Measurements from ENCODE around the gene SLC26A11.

Gene SLC26A11

DNA sequence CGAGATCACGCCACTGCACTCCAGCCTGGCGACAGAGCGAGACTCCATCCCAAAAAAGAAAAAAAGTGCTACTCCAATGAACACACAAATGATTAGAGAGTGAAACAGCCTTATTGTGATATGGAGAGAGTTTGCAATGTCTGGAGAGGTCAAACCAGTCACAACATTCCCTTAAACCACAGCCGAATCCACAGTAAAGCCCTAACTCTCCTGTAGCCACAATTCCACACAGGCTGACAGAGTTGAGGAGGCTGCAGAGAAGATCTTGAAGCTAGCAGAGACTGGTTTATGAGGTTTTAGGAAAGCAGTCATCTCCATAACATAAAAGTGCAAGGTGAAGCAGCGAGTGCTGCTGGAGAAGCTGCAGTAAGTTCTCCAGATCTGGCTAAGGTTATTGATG lies 47.2 kb downstream of the SLC26A11 start:
- peaks cover 28 to 59% of the 10 kb centered on the region in 2 experiments for H3K36me3 ChIP-seq (ENCODE audit: control insufficient read depth in 1 of 2, insufficient read depth in 2 of 2, low read depth in 1 of 2, low read length in 2 of 2)
- peaks cover 33% of the 10 kb centered on the region for H3K79me1 ChIP-seq (replicated peaks; ENCODE audit: low read length, poor library complexity, severe bottlenecking)
- no peaks in the 10 kb centered on the region for H3K27me3 ChIP-seq (ENCODE audit: control insufficient read depth in 1 of 2, insufficient read depth in 1 of 2, low read length in 2 of 2)
- H3K9me3 ChIP-seq (ENCODE audit: control insufficient read depth, low read length): no peaks in the 10 kb centered on the region
- H4K8ac ChIP-seq (ENCODE audit: low read length): no peak overlapping the region
- H3K23ac ChIP-seq (ENCODE audit: low read length in 2 of 2): no peak overlapping the region
- H2AFZ ChIP-seq (ENCODE audit: low read depth, low read length): no peak overlapping the region
- H3K18ac ChIP-seq (ENCODE audit: low read depth in 1 of 2, low read length in 2 of 2): no peak overlapping the region
- no peak overlapping the region for H3K14ac ChIP-seq (ENCODE audit: low read length in 2 of 2)
- no peak overlapping the region for H4K91ac ChIP-seq (ENCODE audit: low read length)
- H2BK5ac ChIP-seq (ENCODE audit: low read depth, low read length, poor library complexity, severe bottlenecking): no peak overlapping the region
- no peak for DNase-seq
- no peak overlapping the region for H2BK15ac ChIP-seq (ENCODE audit: low read depth, poor library complexity, severe bottlenecking)
- no peak overlapping the region for H3K4me2 ChIP-seq (ENCODE audit: low read length, poor library complexity, severe bottlenecking)
- H3K4me1 ChIP-seq (ENCODE audit: control insufficient read depth, insufficient read depth, low read depth, low read length): peaks cover 23% of the 10 kb centered on the region
- H2BK12ac ChIP-seq (ENCODE audit: low read length in 2 of 2): no peak overlapping the region
- no peak overlapping the region for H3K9ac ChIP-seq (ENCODE audit: low read length)
- no peak overlapping the region for H3K4ac ChIP-seq (ENCODE audit: low read depth in 1 of 2, low read length in 2 of 2)
- no peak overlapping the region for H3K27ac ChIP-seq (ENCODE audit: low read length, poor library complexity, severe bottlenecking)
- H2BK120ac ChIP-seq (ENCODE audit: low read depth, low read length): no peak overlapping the region
- no peak overlapping the region for H2AK5ac ChIP-seq (ENCODE audit: low read length, severe bottlenecking)
- 100% methylated on average over 2 of the region's 6 CpGs for WGBS
- H3K4me3 ChIP-seq (ENCODE audit: insufficient read depth in 1 of 2, low read depth in 1 of 2, low read length in 2 of 2): no peak overlapping the region

DNA sequence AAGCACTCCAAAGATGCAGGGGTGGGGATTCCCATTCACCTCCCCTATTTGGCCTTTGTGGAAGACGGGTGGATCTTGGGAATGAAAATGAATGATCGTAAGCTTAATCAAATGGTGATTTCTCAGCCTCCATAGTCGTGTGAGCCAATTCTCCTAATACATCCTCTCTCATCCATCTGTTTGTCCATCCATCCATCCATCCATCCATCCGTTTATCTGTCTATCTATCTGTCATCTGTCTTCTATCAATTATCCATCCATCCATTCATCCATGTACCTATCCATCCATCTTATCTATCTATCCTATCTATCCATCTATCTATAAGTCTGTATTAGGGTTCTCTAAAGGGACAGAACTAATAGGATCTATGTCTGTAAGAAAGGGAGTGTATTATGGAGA lies 48.2 kb downstream of the SLC26A11 start:
- 82% methylated on average over 4 of the region's 4 CpGs for WGBS

DNA sequence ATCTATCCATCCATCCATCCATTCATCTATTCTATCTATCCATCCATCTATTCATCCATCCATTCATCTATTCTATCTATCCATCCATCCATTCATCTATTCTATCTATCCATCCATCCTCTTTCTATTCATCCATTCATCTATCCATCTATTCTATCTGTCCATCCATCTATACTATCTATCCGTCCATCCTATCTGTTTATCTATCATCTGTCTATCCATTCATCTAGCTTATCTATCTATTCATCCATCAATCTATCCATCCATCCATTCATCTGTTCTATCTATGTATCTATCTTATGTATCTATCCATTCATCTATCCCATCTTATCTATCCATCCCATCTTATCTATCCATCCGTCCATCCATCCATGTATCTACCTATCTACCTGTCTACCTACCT lies 49.2 kb downstream of the SLC26A11 start:
- no peak overlapping the region for H4K91ac ChIP-seq (ENCODE audit: low read length)
- WGBS: 92% methylated on average over 2 of the region's 2 CpGs

More for the DNA sequence above, 48.2 kb downstream of the SLC26A11 start:
- H3K9me3 ChIP-seq (ENCODE audit: control insufficient read depth, low read length): no peaks in the 10 kb centered on the region
- no peak overlapping the region for H3K14ac ChIP-seq (ENCODE audit: low read length in 2 of 2)
- H3K27ac ChIP-seq (ENCODE audit: low read length, poor library complexity, severe bottlenecking): no peak overlapping the region
- no peak overlapping the region for H3K9ac ChIP-seq (ENCODE audit: low read length)
- H4K8ac ChIP-seq (ENCODE audit: low read length): no peak overlapping the region
- H2BK5ac ChIP-seq (ENCODE audit: low read depth, low read length, poor library complexity, severe bottlenecking): no peak overlapping the region
- peaks cover 13% of the 10 kb centered on the region for H3K4me1 ChIP-seq (ENCODE audit: control insufficient read depth, insufficient read depth, low read depth, low read length)
- H3K4me2 ChIP-seq (ENCODE audit: low read length, poor library complexity, severe bottlenecking): no peak overlapping the region
- no peak overlapping the region for H2BK15ac ChIP-seq (ENCODE audit: low read depth, poor library complexity, severe bottlenecking)
- H2AFZ ChIP-seq (ENCODE audit: low read depth, low read length): no peak overlapping the region
- no peak overlapping the region for H3K4me3 ChIP-seq (ENCODE audit: insufficient read depth in 1 of 2, low read depth in 1 of 2, low read length in 2 of 2)
- no peak overlapping the region for H2AK5ac ChIP-seq (ENCODE audit: low read length, severe bottlenecking)
- no peak overlapping the region for H2BK120ac ChIP-seq (ENCODE audit: low read depth, low read length)
- H3K4ac ChIP-seq (ENCODE audit: low read depth in 1 of 2, low read length in 2 of 2): no peak overlapping the region
- no peak overlapping the region for H3K18ac ChIP-seq (ENCODE audit: low read depth in 1 of 2, low read length in 2 of 2)
- H3K79me1 ChIP-seq (replicated peaks; ENCODE audit: low read length, poor library complexity, severe bottlenecking): peaks cover 40% of the 10 kb centered on the region
- H3K36me3 ChIP-seq (ENCODE audit: control insufficient read depth in 1 of 2, insufficient read depth in 2 of 2, low read depth in 1 of 2, low read length in 2 of 2): peaks cover 39 to 63% of the 10 kb centered on the region in 2 experiments
- DNase-seq: no peak
- H4K91ac ChIP-seq (ENCODE audit: low read length): no peak overlapping the region
- H2BK12ac ChIP-seq (ENCODE audit: low read length in 2 of 2): no peak overlapping the region
- no peak overlapping the region for H3K23ac ChIP-seq (ENCODE audit: low read length in 2 of 2)
- no peaks in the 10 kb centered on the region for H3K27me3 ChIP-seq (ENCODE audit: control insufficient read depth in 1 of 2, insufficient read depth in 1 of 2, low read length in 2 of 2)

DNA sequence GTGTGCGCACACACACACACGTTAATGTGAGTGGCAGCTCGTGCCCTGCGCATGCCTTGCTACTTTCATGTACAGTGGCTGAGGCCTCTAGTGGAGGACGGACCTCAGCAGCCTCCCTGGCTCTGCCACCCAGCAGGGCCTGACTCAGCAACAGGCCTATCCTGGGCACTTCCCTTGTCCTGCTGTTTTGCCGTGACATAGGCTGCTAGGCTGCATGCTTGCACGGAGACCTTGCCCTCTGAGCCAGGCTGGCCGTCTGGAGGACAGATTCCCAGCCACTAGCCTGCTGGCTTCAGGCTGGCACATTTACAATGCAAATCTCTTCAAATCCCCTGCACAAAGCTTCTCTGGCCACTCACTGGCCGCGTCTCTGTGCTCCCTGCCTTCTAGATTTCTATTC lies 49.9 kb downstream of the SLC26A11 start:
- WGBS: 83% methylated on average over 10 of the region's 10 CpGs
- Histone ChIP-seq H2AK5ac (ENCODE audit: low read length, severe bottlenecking) (no peak overlapping the region), H3K36me3 (ENCODE audit: control insufficient read depth in 1 of 2, insufficient read depth in 2 of 2, low read depth in 1 of 2, low read length in 2 of 2) (peaks cover 45 to 63% of the 10 kb centered on the region in 2 experiments), H3K4me1 (ENCODE audit: control insufficient read depth, insufficient read depth, low read depth, low read length) (peaks cover 4% of the 10 kb centered on the region), H3K9me3 (ENCODE audit: control insufficient read depth, low read length) (no peaks in the 10 kb centered on the region), H3K79me1 (replicated peaks; ENCODE audit: low read length, poor library complexity, severe bottlenecking) (peaks cover 37% of the 10 kb centered on the region), H3K9ac (ENCODE audit: low read length) (no peak overlapping the region), H3K23ac (ENCODE audit: low read length in 2 of 2) (no peak overlapping the region), H2BK5ac (ENCODE audit: low read depth, low read length, poor library complexity, severe bottlenecking) (no peak overlapping the region), H2BK12ac (ENCODE audit: low read length in 2 of 2) (peak overlapping the region in 1 of 2 experiments; percentile 15), H2BK120ac (ENCODE audit: low read depth, low read length) (no peak overlapping the region), H3K27me3 (ENCODE audit: control insufficient read depth in 1 of 2, insufficient read depth in 1 of 2, low read length in 2 of 2) (no peaks in the 10 kb centered on the region), H3K18ac (ENCODE audit: low read depth in 1 of 2, low read length in 2 of 2) (no peak overlapping the region), H2AFZ (ENCODE audit: low read depth, low read length) (no peak overlapping the region), H3K4me2 (ENCODE audit: low read length, poor library complexity, severe bottlenecking) (no peak overlapping the region), H2BK15ac (ENCODE audit: low read depth, poor library complexity, severe bottlenecking) (no peak overlapping the region), H4K91ac (ENCODE audit: low read length) (peak overlapping the region; percentile 29), H3K27ac (ENCODE audit: low read length, poor library complexity, severe bottlenecking) (no peak overlapping the region), H3K4ac (ENCODE audit: low read depth in 1 of 2, low read length in 2 of 2) (no peak overlapping the region), H3K14ac (ENCODE audit: low read length in 2 of 2) (no peak overlapping the region), H3K4me3 (ENCODE audit: insufficient read depth in 1 of 2, low read depth in 1 of 2, low read length in 2 of 2) (no peak overlapping the region), H4K8ac (ENCODE audit: low read length) (no peak overlapping the region)
- DNase-seq: no peak

More for the DNA sequence above, 49.2 kb downstream of the SLC26A11 start:
- no peak for DNase-seq
- H4K8ac ChIP-seq (ENCODE audit: low read length): no peak overlapping the region
- H3K4me1 ChIP-seq (ENCODE audit: control insufficient read depth, insufficient read depth, low read depth, low read length): peaks cover 4% of the 10 kb centered on the region
- H3K23ac ChIP-seq (ENCODE audit: low read length in 2 of 2): no peak overlapping the region
- no peak overlapping the region for H2BK5ac ChIP-seq (ENCODE audit: low read depth, low read length, poor library complexity, severe bottlenecking)
- H3K36me3 ChIP-seq (ENCODE audit: control insufficient read depth in 1 of 2, insufficient read depth in 2 of 2, low read depth in 1 of 2, low read length in 2 of 2): peaks cover 45 to 66% of the 10 kb centered on the region in 2 experiments
- no peaks in the 10 kb centered on the region for H3K27me3 ChIP-seq (ENCODE audit: control insufficient read depth in 1 of 2, insufficient read depth in 1 of 2, low read length in 2 of 2)
- H3K79me1 ChIP-seq (replicated peaks; ENCODE audit: low read length, poor library complexity, severe bottlenecking): peaks cover 37% of the 10 kb centered on the region
- H3K9me3 ChIP-seq (ENCODE audit: control insufficient read depth, low read length): no peaks in the 10 kb centered on the region
- no peak overlapping the region for H3K4ac ChIP-seq (ENCODE audit: low read depth in 1 of 2, low read length in 2 of 2)
- no peak overlapping the region for H3K18ac ChIP-seq (ENCODE audit: low read depth in 1 of 2, low read length in 2 of 2)
- H2BK15ac ChIP-seq (ENCODE audit: low read depth, poor library complexity, severe bottlenecking): no peak overlapping the region
- no peak overlapping the region for H2BK12ac ChIP-seq (ENCODE audit: low read length in 2 of 2)
- H3K14ac ChIP-seq (ENCODE audit: low read length in 2 of 2): no peak overlapping the region
- no peak overlapping the region for H2AFZ ChIP-seq (ENCODE audit: low read depth, low read length)
- H2AK5ac ChIP-seq (ENCODE audit: low read length, severe bottlenecking): no peak overlapping the region
- H3K27ac ChIP-seq (ENCODE audit: low read length, poor library complexity, severe bottlenecking): no peak overlapping the region
- H3K9ac ChIP-seq (ENCODE audit: low read length): no peak overlapping the region
- H3K4me3 ChIP-seq (ENCODE audit: insufficient read depth in 1 of 2, low read depth in 1 of 2, low read length in 2 of 2): no peak overlapping the region
- H3K4me2 ChIP-seq (ENCODE audit: low read length, poor library complexity, severe bottlenecking): no peak overlapping the region
- no peak overlapping the region for H2BK120ac ChIP-seq (ENCODE audit: low read depth, low read length)
